OCI-M1 (cell line): ENCODE data around the gene SASS6.

Experiments
- DNase-seq: peaks from one replicate; lab custom pipeline; 2025; lab: John Stamatoyannopoulos, UW

SASS6 gene, protein sequence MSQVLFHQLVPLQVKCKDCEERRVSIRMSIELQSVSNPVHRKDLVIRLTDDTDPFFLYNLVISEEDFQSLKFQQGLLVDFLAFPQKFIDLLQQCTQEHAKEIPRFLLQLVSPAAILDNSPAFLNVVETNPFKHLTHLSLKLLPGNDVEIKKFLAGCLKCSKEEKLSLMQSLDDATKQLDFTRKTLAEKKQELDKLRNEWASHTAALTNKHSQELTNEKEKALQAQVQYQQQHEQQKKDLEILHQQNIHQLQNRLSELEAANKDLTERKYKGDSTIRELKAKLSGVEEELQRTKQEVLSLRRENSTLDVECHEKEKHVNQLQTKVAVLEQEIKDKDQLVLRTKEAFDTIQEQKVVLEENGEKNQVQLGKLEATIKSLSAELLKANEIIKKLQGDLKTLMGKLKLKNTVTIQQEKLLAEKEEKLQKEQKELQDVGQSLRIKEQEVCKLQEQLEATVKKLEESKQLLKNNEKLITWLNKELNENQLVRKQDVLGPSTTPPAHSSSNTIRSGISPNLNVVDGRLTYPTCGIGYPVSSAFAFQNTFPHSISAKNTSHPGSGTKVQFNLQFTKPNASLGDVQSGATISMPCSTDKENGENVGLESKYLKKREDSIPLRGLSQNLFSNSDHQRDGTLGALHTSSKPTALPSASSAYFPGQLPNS

DNA sequence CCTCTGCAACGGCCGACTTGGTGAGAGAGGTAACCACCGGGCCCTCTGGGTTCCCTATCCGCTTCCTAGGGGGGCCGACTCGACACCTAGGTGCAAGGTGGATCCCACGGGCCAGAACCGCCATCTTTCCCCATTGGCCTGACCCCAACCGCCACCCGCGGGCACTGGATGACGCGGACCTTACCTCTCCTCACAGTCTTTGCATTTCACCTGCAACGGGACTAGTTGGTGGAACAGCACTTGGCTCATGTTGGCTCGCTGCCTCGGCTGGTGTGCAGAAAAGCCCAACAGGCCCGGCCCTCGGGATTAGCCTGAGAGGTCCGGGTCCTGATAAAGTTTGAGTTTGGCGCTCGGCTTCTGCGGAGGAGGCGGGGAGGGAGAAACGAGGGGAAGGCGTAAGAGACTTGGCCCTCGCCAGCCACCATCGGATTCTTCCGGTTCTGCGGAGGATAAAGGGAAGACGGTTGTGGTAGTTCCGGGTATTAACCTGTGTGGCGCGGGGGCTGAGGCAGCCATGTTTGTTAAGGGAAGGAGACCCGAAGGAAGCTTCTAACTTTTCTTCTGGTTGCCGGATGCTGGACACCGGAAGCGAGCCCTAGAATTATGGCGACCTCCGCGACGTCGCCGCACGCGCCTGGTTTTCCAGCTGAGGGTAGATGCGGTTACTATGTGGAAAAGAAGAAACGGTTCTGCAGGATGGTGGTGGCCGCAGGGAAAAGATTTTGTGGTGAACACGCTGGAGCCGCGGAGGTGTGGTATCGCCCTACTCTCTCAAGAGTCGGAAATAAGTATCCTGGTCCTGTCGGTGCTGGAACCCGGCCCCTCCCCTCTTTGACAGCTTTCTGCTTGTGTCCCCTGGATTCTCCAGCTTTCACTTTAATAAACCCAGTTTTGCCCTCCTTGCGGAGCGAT lies at the start of gene SASS6, which contains the start of gene TRMT13:
SASS6 (minus strand) TSS at position 365 of the 912 bp plus-strand sequence; CDS start at position 249, 116 bp downstream.
TRMT13 (plus strand) TSS at position 598 of the 912 bp plus-strand sequence; CDS start at position 604, 6 bp downstream.
- DNase-seq: peak; percentile 98

GRCh38 chr1:100178091-100178490 lies 45.4 kb upstream of the SASS6 start, which contains the start of gene LRRC39:
Gene LRRC39 (minus strand): TSS chr1:100178256. CDS start chr1:100168516, 9,740 bp downstream.
- DNase-seq: peak; percentile 33

DNA sequence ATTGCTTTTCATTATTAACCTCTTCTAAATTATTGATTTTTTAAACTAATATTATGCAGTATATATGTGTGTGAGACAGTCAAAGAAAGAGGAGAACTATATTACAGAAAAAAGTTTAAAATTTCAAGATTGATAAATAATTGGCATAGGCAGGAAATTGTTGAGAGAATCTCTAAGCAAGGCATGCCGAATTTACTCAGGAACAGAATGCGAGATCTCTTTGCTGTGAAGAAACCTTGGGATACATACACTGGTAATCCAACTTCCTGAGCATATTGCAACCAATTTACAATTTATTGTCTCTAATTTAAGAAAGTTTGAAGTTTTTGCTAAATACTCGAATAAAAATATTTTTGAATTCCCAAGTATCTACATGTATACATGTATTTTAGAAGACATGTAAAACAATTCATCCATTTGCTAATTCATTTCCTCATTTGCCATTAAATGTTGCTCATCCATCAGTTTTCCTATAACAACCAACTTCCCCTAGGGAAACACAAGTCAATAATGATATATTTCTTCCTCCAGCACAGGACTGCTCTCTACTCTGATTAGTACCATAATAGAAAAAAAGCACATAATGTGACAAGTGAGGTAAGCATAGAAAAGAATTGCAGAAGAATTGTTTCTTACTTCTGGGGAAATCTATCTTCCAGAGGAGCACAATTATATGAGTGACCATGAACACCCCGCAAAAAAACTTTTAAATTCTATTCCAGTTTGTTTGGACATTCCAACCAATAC lies 44.7 kb upstream of the SASS6 start:
- DNase-seq: no peak

- no peak for DNase-seq
Measured at GRCh38 chr1:100168051-100168450, 35.3 kb upstream of the SASS6 start.

DNA sequence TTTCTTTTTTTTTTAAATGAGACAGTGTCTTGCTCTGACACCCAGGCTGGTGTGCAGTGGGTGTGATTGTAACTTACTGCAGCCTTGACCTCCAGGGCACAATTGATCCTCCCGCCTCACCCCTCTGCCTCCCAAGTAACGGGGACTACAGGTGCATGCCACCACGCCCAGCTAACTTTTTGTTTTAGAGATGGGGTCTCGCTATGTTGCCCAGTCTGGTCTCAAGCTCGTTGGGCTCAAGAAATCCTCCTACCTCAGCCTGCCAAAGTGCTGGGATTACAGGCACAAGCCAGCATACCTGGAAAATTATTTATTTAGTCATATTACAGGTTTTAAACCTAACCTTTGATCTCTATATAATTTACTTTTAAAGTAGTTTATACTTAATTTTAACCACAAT lies 32.0 kb upstream of the SASS6 start:
- DNase-seq: no peak

- no peak for DNase-seq
Measured at GRCh38 chr1:100164216-100164615, 31.5 kb upstream of the SASS6 start.

DNA sequence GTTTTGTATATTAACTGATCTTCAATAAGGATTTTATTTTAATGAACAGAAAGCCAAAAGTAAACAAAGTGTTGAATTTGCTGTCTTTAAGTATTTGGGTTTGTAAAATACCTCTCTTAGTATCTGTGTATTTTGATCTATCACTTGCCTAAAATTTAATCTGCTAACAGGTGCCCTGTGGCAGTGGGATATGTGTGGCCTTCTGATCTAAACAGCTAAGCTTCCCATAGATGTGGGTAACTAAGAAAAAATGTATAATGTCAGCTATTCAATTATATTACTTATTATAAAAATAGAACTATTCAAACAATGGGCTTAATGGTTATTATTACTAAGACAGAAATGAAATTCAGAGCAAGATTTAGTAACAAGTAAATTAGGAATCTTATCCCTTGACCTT lies 30.2 kb upstream of the SASS6 start:
- DNase-seq: no peak

DNA sequence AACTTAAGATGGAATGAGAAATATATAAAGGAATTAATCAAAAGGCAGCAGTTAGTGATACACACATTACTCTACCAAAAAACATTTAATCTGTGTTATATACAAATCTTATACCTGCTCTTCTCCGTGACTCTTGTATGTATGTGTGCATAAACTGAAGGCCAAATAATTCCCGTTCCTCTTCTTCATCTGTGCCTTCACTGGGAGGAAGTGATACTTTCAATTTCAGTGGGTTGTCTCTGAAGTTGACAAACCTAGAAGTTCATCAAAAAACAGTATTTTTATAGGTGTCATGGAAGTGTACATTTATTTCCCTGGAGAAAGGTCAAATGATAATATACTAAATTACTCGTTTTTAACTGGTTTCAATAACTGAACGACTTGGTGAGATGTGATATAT lies 19.5 kb upstream of the SASS6 start:
- DNase-seq: no peak

GRCh38 chr1:100151679-100152078 lies 18.9 kb upstream of the SASS6 start:
- no peak for DNase-seq

- no peak for DNase-seq
Measured at GRCh38 chr1:100147875-100148274, 15.1 kb upstream of the SASS6 start.

DNA sequence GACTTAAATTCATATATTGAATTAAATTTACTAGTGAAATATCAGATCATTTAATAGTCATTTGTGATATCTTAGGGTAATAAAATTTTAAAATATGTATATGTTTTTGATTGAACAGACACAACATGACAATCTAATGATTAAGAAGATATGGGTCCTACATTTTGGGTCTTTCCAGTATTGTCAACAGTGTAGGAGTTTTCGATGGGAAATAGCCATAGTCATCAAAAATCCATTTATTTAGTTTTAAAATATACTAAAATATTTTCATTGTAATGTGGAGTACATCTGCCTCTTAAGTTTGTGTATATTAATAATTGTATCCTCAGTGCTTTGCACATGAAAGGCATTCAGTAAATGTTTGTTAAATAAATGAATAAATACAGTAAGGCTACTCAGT lies 14.2 kb upstream of the SASS6 start:
- no peak for DNase-seq

DNA sequence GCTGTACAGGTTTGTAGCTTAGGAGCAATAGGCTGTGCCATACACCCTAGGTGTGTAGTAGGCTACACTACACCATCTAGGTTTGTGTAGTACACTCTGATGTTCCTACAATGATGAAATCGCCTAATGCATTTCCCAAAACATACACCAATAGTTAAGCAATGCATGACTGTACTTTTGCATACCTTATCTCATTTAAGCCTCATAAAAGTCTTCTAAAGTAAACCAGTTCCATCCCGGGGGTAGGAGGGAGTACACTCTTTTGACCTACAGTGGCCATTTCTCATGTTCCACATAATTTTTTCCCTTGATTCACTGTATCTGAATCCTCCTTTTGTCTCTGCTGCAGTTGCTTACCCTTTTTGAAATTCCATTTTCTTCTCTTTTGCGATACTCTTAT lies 12.4 kb upstream of the SASS6 start:
- no peak for DNase-seq

GRCh38 chr1:100142343-100142742 lies 9.6 kb upstream of the SASS6 start:
- DNase-seq: no peak

DNA sequence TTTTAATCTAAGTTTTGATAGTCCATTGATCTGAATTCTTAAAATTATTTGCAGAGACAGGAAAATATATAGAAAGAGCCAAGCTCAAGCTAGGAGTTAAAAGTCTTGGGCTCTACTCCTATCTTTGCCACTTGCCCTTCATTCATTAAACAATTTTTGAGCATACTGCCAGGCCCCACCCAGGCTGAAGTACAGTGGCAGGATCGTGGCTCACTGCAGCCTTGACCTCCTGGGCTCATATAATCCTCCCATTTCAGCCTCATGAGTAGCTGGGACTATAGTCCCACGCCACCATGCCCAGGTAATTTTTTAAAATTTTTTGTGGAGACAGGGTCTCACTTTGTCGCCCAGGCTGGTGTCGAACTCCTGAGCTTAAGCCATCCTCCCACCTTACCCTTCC lies 8.5 kb upstream of the SASS6 start:
- DNase-seq: no peak

- DNase-seq: no peak
Measured at GRCh38 chr1:100137602-100138001, 4.9 kb upstream of the SASS6 start.

DNA sequence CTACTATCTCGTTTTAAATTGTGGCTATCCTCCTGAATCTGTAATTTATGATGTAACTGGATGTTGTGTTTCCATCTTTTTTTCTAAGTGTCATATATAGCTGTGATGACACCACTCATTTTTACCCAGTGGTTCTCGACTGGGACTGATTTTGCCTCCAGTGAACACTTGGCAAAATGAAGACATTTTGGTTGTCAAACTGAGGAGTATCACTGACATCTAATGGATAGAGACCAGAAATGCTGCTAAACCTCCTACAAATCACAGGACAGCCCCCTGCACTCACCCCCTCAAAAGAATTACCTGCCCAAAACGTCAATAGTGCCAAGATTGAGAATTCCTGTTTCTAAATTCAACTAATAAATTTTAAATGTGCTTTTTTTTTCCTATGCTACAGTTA lies 2.1 kb upstream of the SASS6 start:
- DNase-seq: peak; percentile 19

GRCh38 chr1:100131623-100132022 lies 1.1 kb downstream of the SASS6 start:
- DNase-seq: no peak

DNA sequence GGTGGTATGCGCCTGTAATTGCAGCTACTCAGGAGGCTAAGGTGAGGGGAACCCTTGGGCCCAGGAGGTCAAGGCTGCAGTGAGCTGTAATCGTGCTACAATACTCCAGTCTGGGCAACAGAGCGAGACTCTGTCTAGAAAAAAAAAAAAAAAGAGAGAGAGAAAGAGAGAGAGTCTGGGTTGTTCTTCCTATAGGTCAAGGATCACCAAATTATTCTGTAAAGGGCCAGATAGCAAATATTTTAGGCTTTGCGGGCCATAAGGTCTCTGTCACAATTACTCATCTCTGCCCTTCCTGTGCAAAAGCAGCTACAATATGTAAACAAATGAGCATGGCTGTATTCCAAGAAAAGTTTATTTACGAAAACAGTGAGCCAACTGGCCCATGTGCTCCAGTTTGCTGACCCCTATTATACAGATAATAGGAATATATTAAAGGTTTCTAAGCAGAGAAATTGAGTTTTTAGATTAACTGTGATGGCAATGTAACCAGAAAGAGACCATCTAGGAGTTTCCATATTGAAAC lies 2.1 kb downstream of the SASS6 start:
- peak; percentile 15 for DNase-seq

DNA sequence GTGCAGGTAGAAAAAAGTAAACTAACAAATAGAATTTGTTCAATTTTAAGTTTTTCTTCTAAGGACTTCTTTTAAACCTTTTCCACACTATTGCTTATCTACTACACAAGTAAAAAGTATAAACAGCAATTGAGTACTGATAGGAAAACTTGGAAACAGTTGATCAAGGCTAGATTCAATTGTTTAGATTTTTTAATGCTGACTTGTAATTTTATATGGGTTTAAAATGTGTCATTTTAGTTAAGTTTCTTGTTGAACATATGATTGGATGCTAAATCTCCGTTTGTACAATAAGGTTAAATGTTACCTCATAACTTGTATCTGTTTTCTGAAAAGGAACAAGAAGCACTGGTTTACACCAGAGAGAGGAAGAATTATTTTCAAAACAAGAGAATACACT lies 5.5 kb downstream of the SASS6 start:
- DNase-seq: no peak

DNA sequence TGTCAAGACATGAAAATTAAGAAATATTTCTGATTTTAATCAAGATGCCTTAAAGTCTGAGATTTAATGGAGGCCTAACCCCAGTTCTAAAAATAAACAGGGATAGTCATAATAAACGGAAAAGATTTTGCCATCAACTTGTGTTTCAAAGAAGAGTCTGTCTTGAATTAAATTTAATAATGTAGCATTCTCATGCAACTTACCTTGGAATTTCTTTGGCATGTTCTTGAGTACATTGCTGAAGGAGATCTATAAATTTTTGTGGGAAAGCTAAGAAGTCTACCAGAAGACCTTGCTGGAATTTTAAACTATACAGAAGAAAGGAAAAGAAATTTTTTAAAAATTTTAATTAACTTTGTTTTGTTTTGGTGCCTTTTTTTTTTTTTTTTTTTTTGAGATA lies 10.6 kb downstream of the SASS6 start:
- no peak for DNase-seq

- no peak for DNase-seq
Measured at GRCh38 chr1:100115524-100115923, 17.2 kb downstream of the SASS6 start.
